Adipocyte (in vitro differentiated cells): ENCODE measurements around the gene ANXA6.
"Not testable (repeated sequence)": the region's sequence is repeated elsewhere in the genome, so short reads cannot be mapped to it uniquely, and the experiment has no call there.

Experiments used
- DNase-seq: peaks from one replicate; pipeline ENCODE4 v3.0.0-alpha.2; 2015; ENCODE audit warnings: low read depth
- H3K27me3 ChIP-seq: replicated peaks from 2 replicates; pipeline ENCODE4 v1.7.0; 2013; ENCODE audit warnings: mild to moderate bottlenecking, low read length, moderate library complexity; ENCODE audit not compliant: control insufficient read depth, insufficient read depth
- H3K36me3 ChIP-seq: 2 replicates; pipeline ENCODE4 v1.7.0; 2013; ENCODE audit warnings: low read length, mild to moderate bottlenecking, moderate library complexity; ENCODE audit not compliant: control insufficient read depth, insufficient read depth, severe bottlenecking
- H3K4me1 ChIP-seq: 2 replicates; pipeline ENCODE4 v1.7.0; 2013; ENCODE audit warnings: mild to moderate bottlenecking, low read length, moderate library complexity; ENCODE audit not compliant: control insufficient read depth, insufficient read depth
- H3K4me3 ChIP-seq: 2 replicates; pipeline ENCODE4 v1.7.0; 2013; ENCODE audit warnings: mild to moderate bottlenecking, low read length, moderate library complexity
- H3K9ac ChIP-seq: 2 replicates; pipeline ENCODE4 v1.7.0; 2013; ENCODE audit warnings: mild to moderate bottlenecking, low read length, moderate library complexity
- H3K9me3 ChIP-seq: 2 replicates; pipeline ENCODE4 v1.7.0; 2013; ENCODE audit warnings: mild to moderate bottlenecking, low read length, moderate library complexity; ENCODE audit not compliant: control insufficient read depth

Gene ANXA6

DNA sequence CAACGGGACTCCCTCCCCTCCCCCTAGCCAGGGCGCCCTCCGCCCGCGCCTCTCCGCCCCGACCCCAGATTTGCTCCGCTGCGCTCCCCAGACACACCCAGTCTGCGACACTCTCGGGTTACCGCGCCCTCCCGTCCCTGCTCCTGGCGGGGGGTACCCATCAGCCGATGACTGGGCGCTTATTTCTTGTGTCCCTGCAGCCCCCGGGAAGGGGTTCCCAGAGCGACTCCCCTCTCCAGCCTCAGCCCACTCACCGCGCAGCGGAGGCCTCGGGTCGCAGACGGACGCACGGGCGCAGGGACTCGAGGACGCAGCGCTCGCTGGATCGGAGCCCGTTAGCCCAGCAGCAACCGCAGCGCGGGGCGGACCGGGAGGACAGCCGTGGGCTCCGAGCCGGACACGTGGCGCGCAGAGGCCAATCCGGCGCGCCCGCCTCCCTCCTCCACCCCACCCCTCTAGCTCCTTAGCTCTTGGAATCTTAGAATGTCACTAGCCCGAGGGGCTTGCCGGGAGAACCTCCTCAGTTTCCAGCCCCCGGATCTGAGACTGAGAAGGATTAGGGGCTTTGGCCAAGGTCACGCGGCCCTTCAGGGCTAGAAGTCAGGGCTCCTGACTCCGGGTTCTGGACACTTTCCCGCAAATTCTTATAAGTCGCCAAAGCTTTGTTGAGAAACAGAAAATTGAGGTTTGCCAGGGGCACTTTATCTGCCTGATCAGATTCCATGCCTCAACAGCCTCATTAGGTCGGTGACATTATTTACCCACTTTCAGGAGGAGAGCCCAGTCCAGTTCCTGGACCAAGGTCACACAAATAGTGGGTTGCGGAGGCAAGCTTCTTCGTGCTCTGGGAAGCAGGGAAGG is at the start of gene ANXA6:
ANXA6 (minus strand) TSS at position 354 of the 861 bp plus-strand sequence. CDS start 9,878 bp downstream, outside the sequence.
- no peaks in the 10 kb centered on the region for H3K9me3 ChIP-seq
- peaks cover 51% of the 10 kb centered on the region for H3K4me1 ChIP-seq
- H3K27me3 ChIP-seq: no peaks in the 10 kb centered on the region
- DNase-seq: peak; percentile 97
- H3K36me3 ChIP-seq: peaks cover 20% of the 10 kb centered on the region
- H3K9ac ChIP-seq: peak within 1 kb of the TSS; percentile 100
- H3K4me3 ChIP-seq: peak within 1 kb of the TSS; percentile 99

DNA sequence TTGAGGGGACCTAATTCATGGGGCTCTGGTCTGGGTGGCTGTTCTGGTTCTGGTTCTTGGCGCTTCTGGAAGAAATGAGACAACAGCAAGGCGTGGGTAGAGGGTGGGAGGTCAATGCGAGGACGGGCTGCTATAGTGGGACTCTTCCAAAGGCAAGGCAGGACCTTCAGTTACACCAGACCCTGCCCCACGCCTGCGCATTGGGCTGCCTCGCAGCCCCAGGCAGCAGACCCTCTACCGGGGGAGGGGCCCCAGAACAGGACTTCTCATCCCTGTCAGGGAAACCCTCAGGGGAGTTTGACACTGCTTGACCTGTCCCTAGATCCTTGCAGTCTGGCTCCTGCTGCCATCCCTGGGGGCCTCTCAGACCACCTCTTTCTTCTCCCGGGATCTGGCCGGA is 47.8 kb upstream of the ANXA6 start:
- Histone ChIP-seq H3K27me3 (no peaks in the 10 kb centered on the region), H3K9me3 (no peaks in the 10 kb centered on the region), H3K4me1 (peaks cover 31% of the 10 kb centered on the region), H3K4me3 (no peak overlapping the region), H3K36me3 (peaks cover 27% of the 10 kb centered on the region), H3K9ac (no peak overlapping the region)
- no peak for DNase-seq

GRCh38 chr5:151204051-151204450 is 46.5 kb upstream of the ANXA6 start:
- Histone ChIP-seq H3K4me3 (no peak overlapping the region), H3K4me1 (peaks cover 23% of the 10 kb centered on the region), H3K9ac (no peak overlapping the region), H3K27me3 (no peaks in the 10 kb centered on the region), H3K36me3 (peaks cover 40% of the 10 kb centered on the region), H3K9me3 (no peaks in the 10 kb centered on the region)
- no peak for DNase-seq

DNA sequence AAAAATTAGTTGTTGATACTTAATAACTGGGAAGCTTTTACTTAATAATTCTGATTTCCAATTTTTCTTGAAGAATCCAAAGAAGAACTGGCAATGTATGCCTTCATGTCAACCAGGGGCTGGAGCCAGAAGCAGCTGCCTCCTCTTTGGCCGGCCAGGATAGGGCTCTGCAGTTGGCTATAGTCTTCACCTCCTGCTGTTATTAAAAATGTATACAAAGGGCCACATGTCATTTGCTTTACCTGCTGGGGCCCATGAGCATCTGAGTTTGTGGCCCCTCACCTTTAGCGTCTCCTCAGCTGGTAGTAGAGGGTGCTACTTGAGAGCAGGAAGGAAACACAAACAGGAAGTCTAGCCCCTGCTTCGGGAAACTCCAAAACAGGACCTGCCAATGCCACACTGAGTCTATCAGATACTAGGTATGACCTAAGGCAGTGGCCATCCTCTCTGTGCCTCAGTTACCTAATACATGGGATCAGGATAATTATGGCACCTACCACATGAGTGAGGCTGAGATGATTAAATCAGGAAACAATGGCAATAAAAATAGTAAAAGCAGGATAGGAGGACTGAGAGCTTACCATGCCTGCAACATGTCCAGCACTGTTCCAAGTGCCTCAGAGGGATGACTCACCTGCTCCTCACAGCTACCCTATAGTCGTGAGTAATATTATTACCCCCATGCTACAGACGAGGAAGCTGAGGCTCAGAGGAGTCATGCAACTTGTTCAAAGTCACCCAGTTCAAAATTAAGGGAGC is 45.0 kb upstream of the ANXA6 start:
- Histone ChIP-seq H3K9ac (no peak overlapping the region), H3K27me3 (no peaks in the 10 kb centered on the region), H3K9me3 (no peaks in the 10 kb centered on the region), H3K4me1 (peaks cover 8% of the 10 kb centered on the region), H3K4me3 (no peak overlapping the region), H3K36me3 (peaks cover 48% of the 10 kb centered on the region)
- DNase-seq: peak; percentile 52

GRCh38 chr5:151200913-151201595 is 43.5 kb upstream of the ANXA6 start:
- H3K36me3 ChIP-seq: peaks cover 56% of the 10 kb centered on the region

GRCh38 chr5:151199581-151200185 is 42.1 kb upstream of the ANXA6 start:
- Histone ChIP-seq H3K27me3 (no peaks in the 10 kb centered on the region), H3K36me3 (peaks cover 56% of the 10 kb centered on the region), H3K9me3 (no peaks in the 10 kb centered on the region), H3K9ac (no peak overlapping the region), H3K4me1 (peaks cover 30% of the 10 kb centered on the region), H3K4me3 (no peak overlapping the region)
- DNase-seq: no peak

More at GRCh38 chr5:151200913-151201595, 43.5 kb upstream of the ANXA6 start:
- Histone ChIP-seq H3K4me3 (no peak overlapping the region), H3K27me3 (no peaks in the 10 kb centered on the region), H3K4me1 (peaks cover 18% of the 10 kb centered on the region), H3K9me3 (no peaks in the 10 kb centered on the region), H3K9ac (no peak overlapping the region)
- DNase-seq: no peak

- Histone ChIP-seq H3K4me3 (no peak overlapping the region), H3K9me3 (no peaks in the 10 kb centered on the region), H3K36me3 (peaks cover 48% of the 10 kb centered on the region), H3K9ac (no peak overlapping the region), H3K27me3 (no peaks in the 10 kb centered on the region), H3K4me1 (peaks cover 37% of the 10 kb centered on the region)
- DNase-seq: no peak
Measured at GRCh38 chr5:151198861-151199260, 41.3 kb upstream of the ANXA6 start.

DNA sequence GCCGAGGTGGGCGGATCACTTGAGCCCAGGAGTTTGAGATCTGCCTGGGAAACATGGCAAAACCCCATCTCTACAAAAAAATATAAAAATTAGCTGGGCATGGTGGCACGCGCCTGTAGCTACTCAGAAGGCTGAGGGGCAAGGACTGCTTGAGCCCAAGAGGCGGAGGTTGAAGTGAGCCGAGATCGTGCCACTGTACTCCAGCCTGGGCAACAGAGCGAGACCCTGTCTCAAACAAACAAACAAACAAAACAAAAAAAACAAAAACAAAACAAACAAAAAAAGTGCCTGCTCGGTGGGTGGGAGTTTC is 39.7 kb upstream of the ANXA6 start:
- H3K9me3 ChIP-seq, H3K27me3 ChIP-seq, DNase-seq, H3K9ac ChIP-seq, H3K4me3 ChIP-seq: not testable (repeated sequence)
- Histone ChIP-seq H3K4me1 (peaks cover 29% of the 10 kb centered on the region), H3K36me3 (peaks cover 48% of the 10 kb centered on the region)

DNA sequence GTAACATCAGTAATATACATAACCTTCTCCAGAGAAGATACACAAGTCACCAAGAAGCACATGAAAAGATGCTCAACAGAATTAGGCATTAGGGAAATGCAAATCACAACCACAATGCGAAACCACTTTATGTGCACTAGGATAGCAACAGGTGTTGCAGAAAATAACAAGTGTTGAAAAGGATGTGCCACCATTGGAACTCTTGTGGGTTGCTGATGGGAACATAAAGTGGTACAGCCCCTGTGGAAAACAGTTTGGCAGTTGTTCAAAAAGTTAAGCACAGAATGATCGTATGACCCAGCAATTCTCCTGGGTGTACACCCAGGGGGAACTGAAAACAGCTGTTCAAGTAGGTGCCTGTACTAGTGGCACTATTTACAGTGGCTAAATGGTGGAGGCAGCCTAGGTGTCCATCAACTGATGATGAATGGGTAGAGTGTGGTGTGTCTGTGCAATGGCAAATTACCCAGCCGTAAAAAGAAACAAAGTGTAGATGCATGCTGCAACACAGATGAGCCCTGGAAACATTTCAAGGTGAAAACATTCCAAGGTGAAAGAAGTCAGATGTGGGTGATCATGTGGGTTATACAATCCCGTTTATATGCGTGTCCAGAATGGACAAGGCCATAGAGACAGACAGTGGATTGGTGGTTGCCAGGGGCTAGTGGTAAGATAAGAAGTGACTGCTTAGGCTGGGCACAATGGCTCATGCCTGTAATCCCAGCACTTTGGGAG is 39.1 kb upstream of the ANXA6 start:
- Histone ChIP-seq H3K36me3 (peaks cover 48% of the 10 kb centered on the region), H3K9ac (peak overlapping the region; percentile 78), H3K27me3 (no peaks in the 10 kb centered on the region), H3K4me1 (peaks cover 29% of the 10 kb centered on the region), H3K9me3 (peaks cover 9% of the 10 kb centered on the region), H3K4me3 (peak overlapping the region; percentile 34)
- no peak for DNase-seq

GRCh38 chr5:151195622-151196021 is 38.0 kb upstream of the ANXA6 start:
- Histone ChIP-seq H3K27me3 (no peaks in the 10 kb centered on the region), H3K9me3 (peaks cover 13% of the 10 kb centered on the region), H3K4me3 (no peak overlapping the region), H3K9ac (peak overlapping the region; percentile 78), H3K36me3 (peaks cover 38% of the 10 kb centered on the region), H3K4me1 (peaks cover 29% of the 10 kb centered on the region)
- peak; percentile 94 for DNase-seq
